GM18909 (cell line): Measurements from ENCODE around the gene CHRNE.
"Not testable (repeated sequence)": the region's sequence is repeated elsewhere in the genome, so short reads cannot be mapped to it uniquely, and the experiment has no call there.

ENCODE experiments used
- ATAC-seq: cut with Tn5 transposase; IDR thresholded peaks from one replicate; pipeline ENCODE4 v1.9.1; 2021; ENCODE audit warnings: mild to moderate bottlenecking; ENCODE audit not compliant: unreplicated experiment, poor library complexity

Gene CHRNE

GRCh38 chr17:4892499-4893221, 10.2 kb downstream of the CHRNE start:
- no peak for ATAC-seq

DNA sequence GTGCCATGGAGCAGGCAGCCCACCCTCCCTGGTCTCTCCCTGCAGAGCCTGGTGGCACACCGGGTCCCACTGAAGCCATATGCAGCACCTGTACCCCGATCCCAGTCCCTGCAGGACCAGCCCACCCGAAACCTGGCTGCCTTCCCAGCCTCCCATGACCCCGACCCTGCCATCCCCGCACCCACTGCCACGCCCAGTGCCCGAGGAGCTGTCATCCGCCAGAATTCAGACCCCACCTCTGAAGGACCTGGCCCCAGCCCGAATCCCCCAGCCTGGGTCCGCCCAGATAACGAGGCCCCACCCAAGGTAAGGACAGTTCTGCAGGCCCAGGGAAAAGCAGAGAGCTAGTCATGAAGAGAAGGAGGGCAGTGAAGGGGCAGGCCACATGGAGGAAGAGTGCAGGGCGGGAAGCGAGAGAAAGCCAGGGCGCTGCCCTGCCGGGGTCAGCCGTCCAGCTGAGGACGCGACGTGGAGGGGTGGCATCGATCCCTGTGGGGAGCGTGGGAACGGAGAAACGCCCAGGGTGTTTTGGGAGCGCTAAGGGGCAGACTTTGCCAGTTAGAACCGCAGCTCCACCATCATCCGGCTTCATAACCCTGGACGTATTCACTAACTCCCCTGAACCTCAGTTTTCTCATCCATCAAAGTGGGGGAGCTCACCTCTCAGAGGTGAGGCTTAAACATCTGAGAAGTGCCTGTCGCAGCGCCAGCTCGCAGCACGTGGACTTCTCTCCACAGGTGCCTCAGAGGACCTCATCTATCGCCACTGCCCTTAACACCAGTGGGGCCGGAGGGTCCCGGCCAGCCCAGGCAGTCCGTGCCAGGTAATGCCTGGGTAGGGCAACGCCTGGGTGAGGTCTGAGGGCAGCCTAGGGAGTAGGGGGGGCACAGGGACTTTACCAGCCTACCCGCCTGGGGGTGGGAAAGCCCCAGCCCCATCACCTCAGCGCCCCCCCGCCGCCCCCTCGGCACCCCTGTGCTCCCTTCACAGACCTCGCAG, 11.2 kb downstream of the CHRNE start:
- ATAC-seq = no peak

GRCh38 chr17:4887581-4887980, 15.3 kb downstream of the CHRNE start:
- ATAC-seq = no peak

DNA sequence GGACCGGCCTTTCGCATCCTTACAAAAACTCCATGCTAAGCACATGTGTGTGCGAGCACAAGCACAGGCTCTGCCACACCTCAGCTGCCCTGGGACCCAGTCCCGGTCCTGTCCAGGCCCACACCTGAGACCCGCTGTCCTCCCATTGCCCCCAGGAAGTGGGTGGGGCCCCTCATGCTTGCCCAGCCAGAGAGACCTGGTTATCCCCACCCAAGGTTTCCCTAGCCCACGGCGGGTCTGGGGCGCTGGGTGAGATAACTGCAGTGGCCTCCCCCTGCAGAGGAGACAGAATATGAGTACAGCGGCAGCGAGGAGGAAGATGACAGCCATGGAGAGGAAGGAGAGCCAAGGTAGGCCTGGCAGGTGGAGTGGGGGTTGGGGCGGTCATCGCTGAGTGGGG, 16.1 kb downstream of the CHRNE start:
- ATAC-seq = no peak

DNA sequence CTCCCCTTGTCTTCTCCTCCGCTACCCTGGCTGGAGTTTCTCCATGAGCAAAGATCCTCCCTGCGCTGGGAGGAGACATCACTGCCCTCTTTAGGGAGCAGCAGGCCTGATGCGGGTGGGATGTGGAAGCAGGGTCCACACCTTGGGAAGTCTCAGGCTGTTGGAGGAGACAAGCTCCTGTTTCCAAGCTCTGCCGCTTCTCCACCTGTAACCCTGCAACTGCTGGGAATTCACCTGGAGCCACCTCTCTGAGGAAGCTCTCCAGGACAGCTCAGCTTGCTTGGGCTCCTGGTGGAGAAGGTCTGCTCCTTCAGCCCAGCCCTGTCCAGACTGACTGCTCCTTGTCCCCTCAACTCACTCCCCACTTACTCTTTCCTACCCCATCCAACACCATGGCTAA, 18.4 kb downstream of the CHRNE start:
- ATAC-seq = no peak

GRCh38 chr17:4881761-4882555, 20.9 kb downstream of the CHRNE start:
- no peak for ATAC-seq

DNA sequence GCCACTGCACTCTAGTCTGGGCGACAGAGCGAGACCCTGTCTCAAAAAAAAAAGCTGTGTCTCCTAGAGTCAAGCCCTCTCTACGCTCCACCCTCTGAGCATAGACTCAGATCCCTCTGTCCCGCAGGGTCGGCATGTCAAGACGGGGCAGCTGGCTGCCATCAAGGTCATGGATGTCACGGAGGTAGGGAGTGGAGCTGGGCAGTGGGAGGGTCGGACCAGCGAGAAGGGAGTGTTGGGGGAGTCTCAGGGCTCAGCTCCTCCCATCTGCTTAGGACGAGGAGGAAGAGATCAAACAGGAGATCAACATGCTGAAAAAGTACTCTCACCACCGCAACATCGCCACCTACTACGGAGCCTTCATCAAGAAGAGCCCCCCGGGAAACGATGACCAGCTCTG, 22.0 kb downstream of the CHRNE start:
- no peak for ATAC-seq

GRCh38 chr17:4879601-4880000, 23.3 kb downstream of the CHRNE start:
- no peak for ATAC-seq

DNA sequence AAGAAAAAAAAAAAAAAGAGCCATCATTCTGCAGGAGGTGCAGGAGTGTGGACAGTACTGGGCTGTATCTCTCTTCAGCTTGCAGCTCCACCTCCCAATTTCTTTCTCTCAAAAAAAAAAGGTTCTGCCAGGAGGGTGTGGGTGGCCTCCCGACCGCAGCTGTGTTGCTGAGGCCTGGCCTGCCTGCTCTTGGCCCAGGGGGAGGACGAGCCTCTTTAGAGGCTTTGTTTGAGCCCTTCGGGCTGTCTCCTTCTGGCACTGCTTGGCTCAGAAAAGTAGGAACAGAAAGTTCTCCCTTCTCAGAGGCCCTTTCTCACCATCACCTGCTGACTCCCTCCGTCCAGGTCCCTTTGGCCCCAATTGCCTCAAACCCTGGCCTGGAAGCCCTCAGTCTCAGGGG, 25.8 kb downstream of the CHRNE start:
- ATAC-seq = no peak

DNA sequence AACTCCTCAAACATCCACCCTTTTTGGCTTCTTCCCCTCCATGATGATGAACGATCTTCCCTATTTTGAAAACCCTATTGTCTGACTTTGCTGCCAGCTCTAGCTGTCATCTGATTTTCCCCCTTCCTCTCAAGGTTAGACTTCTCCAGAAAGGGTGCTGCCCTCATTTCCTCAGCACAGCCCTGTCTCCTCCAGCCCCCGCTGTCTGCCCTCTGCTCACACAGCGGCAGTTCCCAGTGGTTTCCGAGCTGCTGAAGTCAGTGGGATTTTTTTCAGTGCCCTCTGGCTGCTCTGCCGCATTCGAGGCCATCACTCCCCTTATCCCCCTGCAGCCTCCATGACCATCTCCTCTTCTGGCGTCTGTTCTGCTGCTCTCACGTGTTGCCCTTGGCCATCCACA, 30.1 kb downstream of the CHRNE start:
- no peak for ATAC-seq

GRCh38 chr17:4870855-4871254, 32.0 kb downstream of the CHRNE start:
- ATAC-seq = no peak

DNA sequence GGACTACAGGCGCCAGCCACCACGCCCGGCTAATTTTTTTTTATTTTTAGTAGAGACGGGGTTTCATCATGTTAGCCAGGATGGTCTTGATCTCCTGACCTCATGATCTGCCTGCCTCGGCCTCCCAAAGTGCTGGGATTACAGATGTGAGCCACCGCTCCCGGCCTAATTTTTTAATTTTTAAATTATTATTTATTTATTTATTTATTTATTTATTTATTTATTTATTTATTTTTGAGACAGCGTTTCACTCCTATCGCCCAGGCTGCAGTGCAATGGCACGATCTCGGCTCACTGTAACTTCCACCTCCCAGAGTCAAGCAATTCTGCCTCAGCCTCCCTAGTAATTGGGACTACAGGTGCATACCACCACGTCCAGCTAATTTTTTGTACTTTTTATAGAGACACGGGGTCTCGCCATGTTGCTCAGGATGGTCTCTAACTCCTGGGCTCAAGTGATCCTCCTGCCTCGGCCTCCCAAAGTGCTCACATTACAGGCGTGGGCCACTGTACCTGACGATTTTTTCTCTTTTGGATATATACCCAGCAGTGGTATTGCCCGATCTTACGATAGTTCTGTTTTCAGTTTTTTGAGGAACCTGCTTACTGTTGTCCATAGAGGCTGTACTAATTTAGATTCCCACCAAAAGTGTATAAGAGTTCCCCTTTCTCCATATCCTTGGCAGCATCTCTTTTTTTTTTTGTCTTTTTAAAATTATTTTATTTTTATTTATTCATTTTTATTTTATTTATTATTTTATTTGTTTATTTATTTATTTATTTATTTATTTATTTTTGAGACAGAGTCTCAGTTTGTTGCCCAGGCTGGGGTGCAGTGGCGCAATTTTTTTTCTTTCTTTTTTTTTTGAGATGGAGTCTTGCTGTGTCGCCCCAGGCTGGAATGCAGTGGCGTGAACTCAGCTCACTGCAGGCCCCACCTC, 33.6 kb downstream of the CHRNE start:
- ATAC-seq = not testable (repeated sequence)

DNA sequence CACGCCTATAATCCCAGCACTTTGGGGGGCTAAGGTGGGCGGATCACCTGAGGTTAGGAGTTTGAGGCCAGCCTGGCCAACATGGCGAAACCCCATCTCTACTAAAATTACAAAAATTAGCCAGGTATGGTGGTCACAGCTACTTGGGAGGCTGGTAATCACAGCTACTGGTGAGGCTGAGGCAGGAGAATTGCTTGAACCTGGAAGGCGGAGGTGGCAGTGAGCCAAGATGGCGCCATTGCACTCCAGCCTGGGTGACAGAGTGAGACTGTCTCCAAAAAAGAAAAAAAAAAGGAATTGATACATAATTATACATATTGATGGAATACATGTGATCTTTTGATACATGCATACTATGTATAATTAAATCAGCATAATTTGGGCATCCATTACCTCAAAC, 35.4 kb downstream of the CHRNE start:
- not testable (repeated sequence) for ATAC-seq

- ATAC-seq = no peak
Observed at GRCh38 chr17:4863321-4863720, 39.6 kb downstream of the CHRNE start.

GRCh38 chr17:4862720-4863119, 40.2 kb downstream of the CHRNE start:
- ATAC-seq = no peak

- no peak for ATAC-seq
Observed at GRCh38 chr17:4861052-4861451, 41.8 kb downstream of the CHRNE start.

DNA sequence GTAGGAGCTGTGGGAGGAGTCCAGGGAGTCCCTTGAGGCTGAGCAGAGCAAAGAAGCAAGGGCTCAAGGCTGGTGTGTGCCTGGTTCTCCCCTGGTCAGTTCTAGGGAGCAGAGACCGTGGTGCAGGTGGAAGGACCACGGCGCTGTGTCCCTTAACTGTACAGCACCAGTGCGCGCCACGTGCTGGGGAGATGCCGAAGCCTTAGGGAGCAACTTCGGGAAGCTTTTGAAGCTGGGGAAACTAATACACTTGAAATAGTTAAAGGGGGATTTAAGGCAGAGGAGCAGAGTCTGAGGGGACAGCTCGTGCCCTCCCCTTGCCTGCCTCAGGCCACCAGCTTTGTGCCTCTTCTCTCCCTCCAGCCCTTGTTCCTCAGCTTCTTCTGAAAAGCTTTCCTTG, 42.2 kb downstream of the CHRNE start:
- no peak for ATAC-seq

- no peak for ATAC-seq
Observed at GRCh38 chr17:4859816-4860625, 42.9 kb downstream of the CHRNE start.

DNA sequence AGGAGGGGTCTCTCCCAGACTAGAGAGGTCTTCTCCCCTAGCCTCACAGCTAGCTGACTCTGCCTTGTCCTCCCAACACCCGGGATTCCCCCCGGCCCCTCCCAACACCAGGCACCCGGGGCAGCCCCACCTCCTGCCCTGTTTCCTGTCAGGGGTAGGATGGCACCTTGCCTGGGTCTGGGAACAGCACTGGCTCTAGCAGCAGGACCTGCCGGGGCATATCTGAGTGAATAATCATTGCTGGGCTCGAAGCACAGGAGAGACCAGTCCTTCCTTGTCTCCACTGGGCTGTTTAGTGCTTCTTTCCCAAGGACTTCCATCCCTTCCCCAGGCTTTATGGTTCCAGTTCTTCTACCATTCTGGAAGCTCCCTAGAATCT, 44.0 kb downstream of the CHRNE start:
- ATAC-seq = no peak
